NCI-H524 treated with DMSO at 0.1 percent for 48 hours (cell line): ENCODE data around the gene PBX3.
"Not testable (repeated sequence)": the region's sequence is repeated elsewhere in the genome, so short reads cannot be mapped to it uniquely, and the experiment has no call there.

Source experiments
- DNase-seq: peaks from one replicate; lab custom pipeline; 2025; lab: John Stamatoyannopoulos, UW

Gene PBX3

DNA sequence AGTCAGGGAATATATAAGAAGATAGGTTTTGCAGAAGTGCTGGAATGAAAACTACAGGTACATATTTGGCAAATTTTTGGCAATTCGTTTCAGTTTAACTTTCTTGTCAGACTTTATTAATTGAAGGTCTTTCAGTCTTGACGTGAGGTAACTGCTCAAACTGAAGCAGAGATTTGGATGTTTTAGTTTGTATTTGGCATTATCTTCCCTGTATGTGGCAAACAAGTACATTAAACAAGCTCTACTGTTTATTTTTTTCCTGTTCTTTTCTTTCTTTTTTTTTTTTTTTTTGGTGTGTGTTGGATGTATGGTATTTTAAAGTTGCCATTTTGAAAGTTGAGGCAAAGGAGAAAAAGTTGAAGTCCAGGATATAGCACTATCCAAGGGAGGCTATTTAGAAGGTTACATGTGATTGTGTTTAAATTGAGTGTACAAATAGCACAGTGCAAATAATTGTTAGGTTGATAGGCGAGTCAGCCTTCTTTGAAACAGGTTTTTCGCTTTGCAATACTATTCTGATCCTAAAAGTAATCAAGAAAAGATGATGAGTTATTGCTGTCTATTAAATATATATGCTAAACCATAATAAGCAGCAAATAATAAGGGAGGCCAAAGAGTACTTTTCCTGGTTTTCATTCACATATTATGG, 2.2 kb downstream of the PBX3 start:
- no peak for DNase-seq

DNA sequence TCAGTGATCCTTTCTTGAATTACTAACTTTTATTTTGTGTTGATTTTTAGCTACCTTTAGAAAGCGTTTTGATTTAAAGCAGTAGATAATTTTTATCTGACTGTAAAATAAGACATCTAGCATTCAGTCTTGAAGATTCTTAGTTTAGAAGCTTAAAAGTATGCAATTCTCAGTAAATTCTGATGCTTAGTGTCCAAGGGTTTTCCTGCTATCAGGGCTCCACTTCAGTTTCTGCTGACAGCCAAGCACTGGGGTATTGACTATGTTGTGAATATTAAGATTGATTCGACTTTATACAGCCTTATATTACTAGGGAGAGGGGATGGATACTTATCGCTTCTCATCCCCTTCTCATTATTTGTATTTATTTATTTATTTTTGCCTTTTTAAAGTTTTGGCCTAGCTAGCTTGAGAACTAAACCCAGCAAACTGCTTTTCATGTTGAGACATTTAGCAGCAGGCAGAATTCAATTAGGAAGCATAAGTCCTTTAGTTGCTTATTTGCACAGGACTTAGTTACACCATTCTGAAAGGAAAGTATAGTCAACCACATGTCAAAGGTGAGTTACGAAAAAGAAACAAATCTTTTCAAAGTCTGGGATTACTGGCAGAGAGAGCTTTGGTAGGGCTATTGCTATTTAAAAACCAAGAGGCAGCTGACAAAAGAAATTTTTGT, 2.9 kb downstream of the PBX3 start:
- no peak for DNase-seq

DNA sequence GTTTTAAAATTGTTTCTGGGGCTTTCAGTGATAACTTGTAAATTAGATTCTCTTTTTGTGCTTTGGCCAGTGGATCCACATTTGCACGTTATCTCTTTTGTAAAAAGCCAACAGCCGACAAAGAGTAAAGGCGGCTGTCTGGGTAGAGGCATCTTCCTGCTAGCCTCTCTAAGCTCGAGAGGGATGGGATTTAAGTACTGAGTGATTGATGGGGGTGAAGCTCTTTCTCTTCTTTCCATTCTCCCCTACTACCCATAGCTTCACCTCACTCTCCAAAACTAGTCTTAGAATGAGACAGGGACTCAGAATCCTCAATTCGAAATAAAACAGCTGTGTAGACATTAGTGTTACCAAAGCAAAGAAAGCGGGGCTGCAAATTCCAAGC, 3.4 kb downstream of the PBX3 start:
- no peak for DNase-seq

DNA sequence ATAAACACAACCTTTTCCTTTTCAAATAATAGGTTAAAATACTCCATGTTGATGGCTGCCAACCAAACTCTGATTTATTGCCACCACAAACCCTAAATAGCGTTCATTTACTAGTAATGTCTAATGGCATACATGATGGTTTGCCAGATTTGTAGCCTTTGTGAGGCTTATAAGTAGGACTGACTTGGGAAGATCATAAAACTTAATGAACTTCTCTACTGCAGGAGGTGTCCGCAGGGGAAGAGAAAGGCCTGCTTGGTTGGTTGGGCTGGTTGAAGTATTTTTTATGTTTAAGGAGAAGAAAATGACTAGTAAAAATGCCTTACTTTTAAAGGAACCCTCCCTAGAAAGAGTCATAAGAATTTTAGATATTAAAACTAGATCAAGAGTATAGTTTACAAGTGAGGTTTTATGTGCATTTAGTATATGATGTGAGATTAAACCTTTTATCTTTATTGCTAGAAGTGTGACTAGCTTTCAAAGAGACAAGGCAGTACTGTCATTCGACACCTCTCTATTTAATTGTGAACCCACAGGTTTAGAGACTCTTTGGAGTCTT, 5.0 kb downstream of the PBX3 start:
- DNase-seq = peak; percentile 30

DNA sequence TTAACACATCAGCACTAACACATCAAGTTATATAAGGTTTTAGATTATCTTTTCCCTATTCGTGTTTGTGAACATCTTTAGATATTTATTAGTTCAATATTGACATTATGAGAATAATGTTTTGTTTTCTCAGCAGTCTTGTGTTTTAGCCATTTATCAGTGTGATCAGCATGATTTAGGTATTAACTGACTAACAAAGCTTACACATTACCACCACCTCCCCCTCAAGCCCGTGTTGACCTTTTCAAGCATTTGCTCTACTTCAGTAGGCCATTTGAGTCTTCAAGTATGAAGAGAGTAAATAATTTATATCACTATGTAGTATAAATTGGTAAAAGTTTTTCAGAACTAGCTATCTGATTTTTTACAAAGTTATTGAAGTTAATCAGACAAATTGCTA, 6.9 kb downstream of the PBX3 start:
- no peak for DNase-seq

DNA sequence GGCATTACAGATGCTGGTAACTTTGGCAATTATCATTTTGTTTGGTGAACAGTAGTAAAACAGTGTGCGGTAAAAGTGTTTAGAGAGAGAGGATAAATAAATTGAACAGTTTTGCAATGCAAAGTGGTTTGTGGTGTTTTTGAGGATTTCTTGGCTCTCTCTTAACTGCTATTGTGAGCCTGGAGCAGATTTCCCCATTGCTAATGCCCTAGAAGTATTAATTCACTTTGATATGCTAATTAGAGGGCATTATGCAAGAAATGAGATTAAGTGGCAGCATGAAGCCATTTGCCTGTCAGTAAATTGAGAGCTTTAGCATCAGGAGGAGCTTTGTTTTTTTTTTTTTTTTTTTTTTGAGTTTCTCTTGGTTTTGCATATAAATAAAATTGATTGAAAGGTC, 8.2 kb downstream of the PBX3 start:
- DNase-seq = peak; percentile 93

DNA sequence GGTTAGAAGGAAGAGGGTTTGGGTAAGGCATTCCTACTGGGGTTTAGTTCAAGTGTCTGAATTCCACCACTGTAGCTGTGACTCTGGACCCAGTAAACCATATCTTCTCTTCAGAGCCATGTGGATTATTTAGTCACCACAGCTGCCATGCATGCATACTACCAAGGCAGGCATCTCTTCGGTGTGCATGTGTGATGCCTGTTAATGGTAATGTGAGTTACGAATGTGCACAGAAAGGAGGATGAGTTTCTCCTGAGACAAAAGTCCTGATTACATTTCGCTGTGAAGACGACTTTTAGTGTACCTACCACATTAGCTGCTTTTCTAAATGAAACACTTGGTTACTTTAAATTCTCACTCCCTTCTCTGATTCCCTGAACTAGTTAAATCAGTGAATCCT, 9.3 kb downstream of the PBX3 start:
- DNase-seq = peak; percentile 28

DNA sequence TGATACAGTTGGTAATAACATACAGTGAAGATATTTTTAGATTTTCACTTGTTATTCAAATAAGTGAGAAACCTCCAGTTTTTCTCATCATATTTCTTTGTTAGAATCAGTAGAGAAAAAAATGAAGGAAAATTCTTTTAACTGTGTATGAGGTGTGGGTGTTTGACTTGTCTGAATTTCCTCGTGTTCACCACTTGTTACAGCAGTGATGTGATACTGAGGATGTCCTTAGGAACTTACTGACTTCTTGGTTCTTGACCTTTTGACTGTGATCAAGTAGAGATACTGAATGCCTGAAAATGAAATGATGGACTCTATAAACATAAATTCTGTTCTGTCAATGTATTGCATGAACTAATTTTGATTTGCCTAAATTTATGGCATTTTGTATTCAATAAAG, 10.7 kb downstream of the PBX3 start:
- no peak for DNase-seq

DNA sequence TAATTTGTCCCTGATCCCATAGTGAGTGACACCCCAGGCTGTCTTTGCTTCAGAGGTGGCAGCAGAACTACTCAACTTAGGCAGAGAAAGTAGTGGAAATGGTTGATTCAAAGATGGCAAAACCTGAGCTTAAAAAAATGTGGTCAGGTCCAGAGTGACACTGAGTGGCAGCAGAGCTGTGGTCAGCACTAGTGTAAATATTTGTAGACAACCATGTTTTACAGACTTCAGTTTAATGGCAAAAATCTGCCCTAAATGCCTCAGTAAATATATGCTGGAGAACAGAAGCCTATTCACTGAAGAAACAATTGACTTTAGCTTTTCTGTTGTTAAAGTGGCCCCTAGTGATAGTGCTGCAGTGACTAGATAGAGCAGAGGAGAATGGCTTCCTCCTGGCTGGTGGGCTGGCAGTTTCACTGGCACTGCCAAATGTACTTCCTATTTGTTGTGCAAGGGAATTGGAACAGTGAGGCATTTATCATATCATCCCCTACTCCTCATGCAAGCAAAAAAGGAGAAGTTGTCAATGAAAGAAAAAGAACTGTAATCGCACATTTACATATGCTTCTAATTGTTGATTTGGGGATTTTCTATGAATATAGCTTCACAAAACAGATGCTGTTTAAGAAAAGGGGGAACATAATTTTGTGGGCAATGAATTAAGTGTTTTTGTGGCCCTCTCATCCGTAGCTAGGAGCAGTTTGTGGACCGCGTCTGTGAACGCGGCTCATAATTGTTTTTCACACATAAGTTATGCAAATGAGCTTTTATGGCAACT, 12.0 kb downstream of the PBX3 start:
- no peak for DNase-seq

DNA sequence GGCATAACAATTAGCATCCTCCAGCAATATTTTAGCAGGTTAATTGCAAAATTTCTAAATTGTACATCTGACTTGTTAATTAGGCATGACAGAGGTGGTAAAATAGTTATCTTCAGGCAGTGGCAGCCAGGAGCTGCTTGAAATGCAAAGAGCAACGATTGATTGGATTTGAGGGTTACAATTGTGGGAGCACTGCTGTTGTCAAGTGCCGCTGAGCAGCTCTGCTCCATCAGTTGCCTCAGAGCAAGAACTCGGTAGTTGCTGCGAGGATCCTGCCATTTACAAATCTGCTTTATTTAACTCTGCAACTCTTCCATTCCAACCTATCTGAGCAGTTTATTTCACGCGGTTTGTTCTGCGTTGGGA, 12.6 kb downstream of the PBX3 start:
- peak; percentile 52 for DNase-seq

DNA sequence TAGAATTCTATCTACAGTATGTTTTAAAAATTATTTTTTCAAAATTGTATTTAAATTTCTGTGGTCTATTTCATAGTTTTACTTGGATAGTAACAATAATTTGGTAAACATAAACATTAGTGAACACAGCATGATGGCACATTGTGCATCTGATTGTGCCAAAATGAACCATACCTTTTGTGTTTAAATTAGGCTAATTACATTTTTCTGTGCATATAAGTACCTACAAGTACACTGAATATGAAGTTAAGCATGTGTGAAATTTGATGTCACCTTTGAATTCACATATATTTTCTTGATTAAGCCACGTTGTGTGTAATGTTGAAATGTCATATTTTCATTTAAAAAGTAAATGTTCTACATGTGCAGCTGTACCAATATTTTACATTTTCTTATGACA, 13.4 kb downstream of the PBX3 start:
- no peak for DNase-seq

DNA sequence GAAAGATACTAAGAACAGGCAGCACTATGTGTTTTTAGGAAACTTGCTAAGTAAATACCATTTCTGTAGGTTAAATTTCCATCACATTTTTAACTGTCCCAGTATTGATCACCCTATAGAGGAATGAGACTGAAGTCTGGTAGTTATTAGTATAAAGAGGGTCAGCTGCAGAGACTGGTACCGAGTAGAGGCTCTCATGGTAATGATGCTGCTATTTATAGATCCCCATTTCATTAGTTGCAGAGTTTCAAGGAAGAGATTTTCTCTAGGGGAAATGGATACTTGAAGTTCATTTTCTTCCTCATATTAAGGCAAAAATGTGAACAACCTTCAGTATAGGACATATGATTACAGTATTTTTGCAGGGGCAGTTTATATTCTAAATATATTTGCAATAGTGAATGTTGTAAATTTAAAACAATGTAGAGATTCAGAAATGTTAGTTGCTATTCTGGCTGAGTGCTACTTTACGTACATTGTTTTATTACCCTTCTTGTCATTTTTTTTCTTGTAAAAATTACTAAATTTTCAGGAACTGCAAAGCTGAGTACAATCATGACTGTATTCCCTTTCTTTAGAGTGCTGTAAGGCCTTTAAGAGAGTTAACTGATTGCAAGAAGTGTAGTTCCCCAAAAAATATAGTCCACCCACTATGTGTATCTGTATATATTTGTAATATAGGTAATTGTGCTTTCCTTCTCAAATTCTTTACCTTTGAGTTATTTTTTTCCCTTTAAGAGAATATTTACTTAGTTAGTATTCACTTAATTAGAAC, 14.7 kb downstream of the PBX3 start:
- DNase-seq = peak; percentile 47

DNA sequence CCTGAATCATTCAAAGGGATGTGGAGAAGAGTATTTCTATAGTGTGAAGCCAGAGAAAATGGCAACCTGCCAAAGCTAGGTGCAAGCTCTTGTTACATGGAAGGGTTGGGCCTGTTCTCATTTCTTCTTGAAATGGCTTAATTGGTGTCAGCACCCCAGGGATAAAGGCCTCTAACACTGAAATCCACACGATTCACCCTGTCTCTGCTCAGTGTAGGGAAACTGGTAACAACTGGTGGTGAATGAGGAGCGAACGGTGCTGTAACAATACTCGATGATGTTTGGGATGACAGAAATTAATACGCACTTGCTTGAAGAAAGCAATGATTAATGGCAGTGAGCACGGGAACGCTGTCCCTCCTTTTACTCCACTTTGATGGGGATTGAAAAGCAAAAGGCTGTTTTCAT, 16.2 kb downstream of the PBX3 start:
- peak; percentile 98 for DNase-seq

DNA sequence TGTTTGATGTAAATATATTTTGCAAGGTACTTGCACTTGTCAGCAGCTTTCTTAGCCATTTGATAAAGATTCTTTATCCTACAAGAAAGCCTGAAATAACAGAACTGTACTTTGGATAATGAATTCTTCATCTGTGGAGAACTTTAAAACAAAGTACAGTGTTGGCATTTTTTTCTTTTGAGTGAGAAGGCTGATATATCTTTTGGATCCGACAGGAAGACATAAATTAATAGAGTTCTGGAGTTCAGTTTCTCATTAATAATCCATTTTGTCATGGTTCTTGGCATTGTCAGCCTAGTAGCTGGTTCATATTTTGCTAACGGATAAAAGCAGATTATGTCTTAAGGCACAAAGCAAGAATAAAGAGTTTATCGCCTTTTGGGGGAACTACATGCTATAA, 17.0 kb downstream of the PBX3 start:
- no peak for DNase-seq

DNA sequence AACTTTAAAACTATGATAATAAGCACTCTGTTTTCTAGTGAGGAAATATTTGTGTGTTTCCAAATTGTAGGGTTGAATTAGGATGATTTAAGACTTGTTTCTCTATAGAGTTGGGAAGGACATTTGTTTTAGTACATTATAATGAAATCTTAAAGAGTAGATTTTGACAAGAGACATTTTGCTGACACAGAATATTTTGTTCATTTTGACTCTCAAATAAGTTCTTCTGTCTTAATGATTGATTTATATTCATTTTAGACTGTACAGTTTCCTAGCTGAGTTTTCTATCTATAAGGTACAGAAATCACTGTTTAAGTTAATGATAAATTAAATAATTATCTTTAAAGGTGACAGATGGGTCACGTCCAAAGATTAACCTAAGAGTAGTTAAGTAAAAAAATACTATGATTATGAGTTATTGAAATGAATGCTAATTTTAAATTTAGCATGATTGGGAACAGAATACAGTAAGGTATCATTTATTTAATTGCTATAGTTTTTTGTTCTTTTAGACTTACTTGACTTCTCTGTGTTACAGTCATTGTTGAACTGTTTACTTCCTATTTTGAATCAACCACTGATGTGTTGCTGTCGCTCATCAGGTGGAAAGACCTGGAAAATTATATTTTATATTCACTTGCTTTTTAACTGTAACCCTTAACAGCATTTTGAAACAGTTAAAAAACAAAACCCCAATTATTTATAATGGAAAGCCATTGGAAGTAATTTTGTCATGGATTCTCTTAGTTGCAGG, 19.5 kb downstream of the PBX3 start:
- no peak for DNase-seq

DNA sequence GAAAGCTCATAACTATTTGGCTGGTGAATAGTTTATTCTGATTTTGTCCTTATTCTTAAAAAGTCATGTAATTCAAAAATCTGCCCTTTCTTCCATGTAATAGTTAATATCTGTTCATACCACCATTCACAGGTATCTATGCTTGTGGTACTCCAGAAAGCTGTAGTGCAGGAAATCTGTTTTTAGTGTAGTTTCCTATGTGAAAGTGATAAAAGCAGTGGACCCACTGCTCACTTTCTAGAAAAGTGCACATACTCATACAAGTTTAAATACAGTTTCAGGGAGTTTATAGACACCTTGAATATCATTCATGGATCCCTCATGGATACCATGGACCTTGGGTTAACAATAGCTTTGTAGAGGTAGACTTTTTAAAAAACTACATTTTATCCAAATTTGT, 20.2 kb downstream of the PBX3 start:
- DNase-seq = no peak

DNA sequence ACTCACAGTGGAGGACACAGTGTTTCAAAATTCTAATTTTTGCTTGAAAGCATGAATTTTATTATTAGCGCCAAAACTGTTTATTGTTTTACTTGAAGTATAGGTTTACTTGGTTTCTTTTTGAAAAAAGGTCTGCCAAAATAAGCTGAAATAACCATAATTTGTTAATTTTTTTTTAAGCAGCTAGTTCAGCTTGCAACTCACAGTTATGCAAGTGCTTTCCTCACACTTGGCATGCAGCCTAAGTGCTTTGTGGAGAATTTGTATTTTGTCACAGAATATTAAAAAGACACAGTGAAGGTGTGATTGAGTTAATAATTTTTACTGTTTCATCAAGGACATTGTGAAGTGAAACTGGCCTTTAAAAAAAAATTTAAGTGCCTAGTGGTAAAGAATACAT, 21.6 kb downstream of the PBX3 start:
- no peak for DNase-seq

DNA sequence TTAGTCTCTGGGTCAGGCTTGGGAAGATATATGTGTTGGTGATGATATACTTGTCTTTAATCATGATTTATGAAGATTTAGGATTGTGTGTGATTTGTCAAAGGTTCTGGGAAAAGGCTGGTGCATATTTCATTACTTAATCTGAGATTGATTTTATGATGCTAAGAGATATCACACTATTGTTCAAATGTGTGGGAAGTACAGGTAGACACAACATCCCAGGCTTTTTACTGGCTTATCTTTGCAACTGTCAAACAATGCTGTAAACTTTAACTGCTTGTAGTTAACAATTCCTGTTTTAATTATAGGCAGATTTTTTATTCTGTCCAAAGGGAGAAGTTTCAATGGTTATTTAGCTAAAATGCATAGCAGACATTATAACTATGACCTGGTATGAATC, 23.9 kb downstream of the PBX3 start:
- DNase-seq = no peak

DNA sequence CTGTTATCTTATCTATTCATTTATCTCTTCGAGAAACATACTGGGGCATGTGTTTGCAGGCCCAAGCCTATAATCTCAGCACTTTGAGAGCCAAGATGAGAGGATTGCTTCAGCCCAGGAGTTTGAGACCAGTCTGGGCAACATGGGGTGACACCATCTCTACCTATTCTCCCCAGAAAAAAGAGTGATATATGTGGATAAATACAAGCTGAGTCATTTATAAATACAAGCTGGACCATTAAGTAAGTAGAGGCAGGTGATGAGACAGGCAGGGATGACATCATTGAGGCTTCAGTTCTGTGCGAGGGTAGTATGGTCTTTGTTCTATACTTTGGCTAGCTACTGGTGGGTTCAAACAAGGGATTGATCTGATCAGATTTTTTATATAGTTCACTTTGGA, 25.6 kb downstream of the PBX3 start:
- no peak for DNase-seq

DNA sequence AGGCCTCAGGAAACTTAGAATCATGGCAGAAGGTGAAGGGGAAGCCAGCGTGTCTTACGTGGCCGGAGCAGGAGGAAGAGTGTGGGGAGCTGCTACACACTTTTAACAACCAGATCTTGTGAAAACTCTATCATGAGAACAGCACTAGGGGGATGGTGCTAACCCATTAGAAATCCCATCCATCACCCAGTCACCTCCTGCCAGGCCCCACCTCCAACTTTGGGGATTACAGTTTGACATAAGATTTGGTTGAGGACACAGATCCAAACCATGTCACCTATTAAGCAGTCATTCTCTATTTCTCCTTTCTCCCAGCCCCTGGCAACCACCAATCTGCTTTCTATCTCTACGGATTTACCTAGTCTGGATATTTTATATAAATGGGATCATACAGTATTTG, 26.9 kb downstream of the PBX3 start:
- no peak for DNase-seq

DNA sequence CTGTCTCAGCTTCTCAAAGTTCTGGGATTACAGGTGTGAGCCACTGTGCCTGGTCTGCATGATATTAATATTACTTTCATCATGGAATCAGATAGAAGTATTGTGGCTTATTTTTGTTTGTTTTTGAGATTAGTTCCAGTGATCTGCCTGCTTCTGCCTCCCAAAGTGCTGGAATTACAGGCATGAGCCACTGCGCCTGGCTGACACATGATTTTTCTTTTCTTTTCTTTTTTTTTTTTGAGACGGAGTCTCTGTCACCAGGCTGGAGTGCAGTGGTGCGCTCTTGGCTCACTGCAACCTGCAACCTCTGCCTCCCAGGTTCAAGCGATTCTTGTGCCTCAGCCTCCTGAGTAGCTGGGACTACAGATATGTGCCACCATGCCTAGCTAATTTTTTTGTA, 29.6 kb downstream of the PBX3 start:
- not testable (repeated sequence) for DNase-seq
